Urothelium cell line (cell line): ENCODE data around the gene RORB.
A peak's percentile ranks its signal among the peaks of the same experiment; 100 is the strongest.
"Not testable (repeated sequence)": the region's sequence is repeated elsewhere in the genome, so short reads cannot be mapped to it uniquely, and the experiment has no call there.

Source experiments
- DNase-seq: peaks from one replicate; pipeline ENCODE4 v3.0.0; 2011; ENCODE audit warnings: low spot score, mixed read lengths
- FAIRE-seq: peaks from 2 replicates; lab custom pipeline; 2011; peaks lifted over from hg19 to GRCh38; lab: Jason Lieb, UNC

Gene RORB

DNA sequence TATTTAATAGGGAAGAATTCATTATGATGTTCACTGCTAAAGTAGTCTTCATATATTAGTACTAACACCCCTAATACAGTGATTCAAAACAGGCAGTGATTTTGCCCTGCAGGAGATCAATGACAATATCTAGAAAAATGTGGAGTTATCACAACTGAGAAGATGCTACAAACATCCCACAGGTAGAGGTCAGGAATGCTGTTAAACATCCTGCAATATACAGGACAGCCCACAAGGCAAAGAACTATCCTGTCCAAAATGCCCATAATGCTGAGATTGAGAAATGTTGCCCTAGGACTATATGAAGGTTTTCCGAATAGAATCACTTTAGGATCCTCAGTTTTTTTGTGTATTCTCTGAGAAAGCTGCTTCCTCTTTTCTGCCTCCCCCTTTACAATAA is 15.3 kb downstream of the RORB start:
- FAIRE-seq (no peak), DNase-seq (no peak)

DNA sequence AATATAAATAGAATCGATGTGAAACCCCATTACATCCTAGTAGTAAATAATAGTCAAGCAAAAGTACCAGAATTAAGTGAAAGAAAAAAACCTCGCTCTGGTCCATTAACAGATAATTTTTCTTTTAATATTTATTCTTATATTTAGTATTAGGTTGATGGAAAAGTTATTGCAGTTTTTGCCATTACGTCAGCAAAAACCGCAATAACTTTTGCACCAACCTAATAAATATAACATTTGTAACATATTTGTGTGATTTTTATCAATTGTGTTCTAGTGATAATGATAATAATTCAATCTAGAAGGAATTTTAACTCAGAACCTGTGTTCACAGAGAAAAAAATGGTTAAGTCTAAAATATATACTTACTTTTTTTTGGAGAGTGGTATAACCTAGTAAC is 16.1 kb downstream of the RORB start:
- FAIRE-seq (no peak), DNase-seq (no peak)

- no peak for FAIRE-seq
These were observed 20.1 kb downstream of the RORB start for GRCh38 chr9:74517188-74517587.

DNA sequence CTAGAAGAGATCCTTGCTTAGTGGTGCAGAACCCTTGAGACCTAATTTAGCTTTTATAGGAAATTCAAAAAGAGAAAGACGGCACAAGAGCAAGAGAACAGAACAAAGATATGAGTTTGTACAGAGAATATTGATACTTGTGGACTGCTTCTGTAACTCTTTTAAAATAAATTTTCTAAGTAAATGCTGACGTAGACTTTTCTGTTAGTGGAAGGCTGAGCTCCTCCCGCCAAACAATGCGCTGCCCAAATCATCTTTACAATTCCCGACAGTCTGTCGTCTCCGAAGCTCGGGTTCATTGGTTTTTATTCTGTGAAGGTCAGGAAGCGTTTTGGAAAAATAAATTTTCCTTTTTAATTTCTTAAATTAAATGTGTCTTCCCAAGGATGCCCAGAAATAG is 22.3 kb downstream of the RORB start:
- FAIRE-seq (no peak), DNase-seq (no peak)

More at GRCh38 chr9:74517188-74517587, 20.1 kb downstream of the RORB start:
- DNase-seq: no peak

DNA sequence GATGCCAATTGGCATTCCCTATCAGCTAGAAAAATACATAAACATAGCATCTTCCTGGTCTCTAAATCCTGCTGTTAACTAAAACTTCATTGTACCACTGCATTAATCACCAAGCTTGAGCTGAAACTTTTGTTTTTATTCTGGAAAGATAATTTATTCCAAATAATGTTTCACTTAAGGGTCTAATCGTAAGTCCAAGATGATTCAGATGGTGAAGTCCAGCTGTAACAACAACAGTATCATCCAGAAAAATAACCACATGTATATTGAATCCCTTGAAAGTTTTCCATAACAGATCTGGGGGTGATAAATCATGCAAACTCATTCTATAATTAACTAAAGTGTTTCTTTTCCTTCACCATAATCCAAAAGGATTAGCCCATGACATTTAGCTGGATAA is 23.9 kb downstream of the RORB start:
- FAIRE-seq (no peak), DNase-seq (no peak)

GRCh38 chr9:74524289-74524688 is 27.2 kb downstream of the RORB start:
- DNase-seq (no peak), FAIRE-seq (no peak)

DNA sequence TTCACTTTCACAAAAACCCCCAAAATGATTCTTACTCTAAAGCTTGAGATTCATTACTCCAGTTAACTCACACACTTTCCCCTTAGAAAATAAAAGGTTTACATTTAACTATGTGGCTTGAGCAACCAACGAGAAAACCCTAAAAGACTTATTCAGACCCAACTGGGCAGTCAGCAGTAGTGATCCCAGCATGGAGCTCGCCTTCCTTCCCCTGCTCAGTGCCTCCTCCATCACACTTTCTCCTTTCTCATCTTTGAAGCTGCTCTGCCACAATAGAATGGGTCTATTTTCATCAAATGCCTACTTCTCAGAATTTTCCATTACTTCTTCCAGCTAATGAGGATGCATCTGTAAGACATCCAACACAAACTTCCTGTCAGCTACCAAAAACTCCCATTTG is 29.1 kb downstream of the RORB start:
- FAIRE-seq (no peak), DNase-seq (peak; percentile 5)

- FAIRE-seq (no peak), DNase-seq (no peak)
These were observed 30.6 kb downstream of the RORB start for GRCh38 chr9:74527718-74528117.

- DNase-seq (no peak), FAIRE-seq (no peak)
These were observed 31.1 kb downstream of the RORB start for GRCh38 chr9:74528207-74528606.

DNA sequence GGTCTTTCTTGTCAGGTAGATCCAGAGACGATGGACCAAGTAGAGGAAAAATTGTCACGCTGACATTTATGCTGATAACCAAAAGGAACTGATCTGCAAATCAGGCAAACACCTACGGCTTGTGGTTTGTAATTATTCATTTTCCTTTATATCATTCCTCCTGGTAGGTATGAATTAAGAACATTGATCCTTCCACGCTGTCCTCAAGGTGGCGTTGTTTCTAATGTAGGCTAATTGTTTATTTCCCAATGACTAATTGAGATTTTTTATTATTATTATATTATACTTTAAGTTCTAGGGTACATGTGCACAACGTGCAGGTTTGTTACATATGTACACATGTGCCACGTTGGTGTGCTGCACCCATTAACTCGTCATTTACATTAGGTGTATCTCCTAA is 33.3 kb downstream of the RORB start:
- not testable (repeated sequence) for FAIRE-seq, DNase-seq

DNA sequence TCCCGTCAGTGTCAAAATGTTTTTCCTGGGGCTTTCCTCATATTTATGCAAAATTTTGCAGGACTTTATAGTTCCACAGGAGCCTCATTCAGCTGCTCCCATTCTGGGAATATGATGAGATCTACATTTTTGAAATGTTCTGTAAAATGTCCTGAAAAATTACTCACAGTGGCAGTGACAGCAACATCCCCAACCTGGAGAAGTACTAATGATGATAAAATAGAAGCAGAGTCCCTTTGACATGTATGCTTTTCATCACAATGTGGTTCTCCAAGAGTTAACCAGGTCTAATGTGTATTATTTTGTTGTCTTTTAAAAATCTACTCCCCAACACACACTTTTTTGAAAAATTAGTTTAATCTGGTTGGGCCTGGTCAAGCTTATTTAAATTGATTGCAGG is 36.1 kb downstream of the RORB start:
- FAIRE-seq (no peak), DNase-seq (no peak)

- DNase-seq: no peak
- no peak for FAIRE-seq
These were observed 37.7 kb downstream of the RORB start for GRCh38 chr9:74534841-74535240.

DNA sequence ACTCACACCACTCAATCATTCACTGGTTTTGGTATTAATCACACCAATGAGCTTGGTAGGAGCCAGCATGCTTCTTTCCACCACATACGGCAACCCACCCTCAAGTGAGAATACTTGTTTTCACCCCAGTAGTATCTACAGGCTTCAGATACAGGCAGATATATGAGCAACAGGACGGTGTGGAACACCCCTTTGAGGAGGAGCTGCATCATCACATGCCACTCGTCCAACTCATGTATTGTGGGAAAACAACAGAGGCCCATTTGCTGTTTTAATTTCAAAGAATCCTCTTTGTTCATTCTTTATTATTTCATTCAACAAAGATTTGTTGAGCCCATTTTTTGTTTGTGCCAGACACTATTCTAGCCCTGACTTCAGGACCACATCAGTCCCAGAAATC is 46.0 kb downstream of the RORB start:
- FAIRE-seq (no peak), DNase-seq (no peak)

DNA sequence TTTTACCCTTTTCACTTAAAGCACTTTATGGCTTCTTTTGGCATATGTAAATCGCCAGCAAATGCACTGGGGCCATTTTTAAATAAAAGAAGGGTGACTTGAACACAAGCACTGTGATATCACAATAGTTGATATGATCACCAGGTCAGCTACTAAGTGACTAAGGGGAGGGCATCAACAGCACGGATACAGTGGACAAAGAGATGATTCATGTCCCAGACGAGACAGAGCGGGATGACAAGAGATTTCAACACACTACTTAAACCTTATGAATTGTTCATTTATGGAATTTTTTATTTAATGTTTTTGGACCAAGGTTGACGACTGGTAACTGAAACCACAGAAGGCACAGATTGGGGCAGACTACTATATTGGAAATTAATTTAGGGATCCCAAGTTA is 54.1 kb downstream of the RORB start:
- DNase-seq (no peak), FAIRE-seq (no peak)

GRCh38 chr9:74554751-74555419 is 57.8 kb downstream of the RORB start:
- no peak for FAIRE-seq
- DNase-seq: no peak

GRCh38 chr9:74555565-74555964 is 58.4 kb downstream of the RORB start:
- DNase-seq (no peak), FAIRE-seq (no peak)

GRCh38 chr9:74556685-74557084 is 59.5 kb downstream of the RORB start:
- peak; percentile 18 for DNase-seq
- no peak for FAIRE-seq

GRCh38 chr9:74557571-74557970 is 60.4 kb downstream of the RORB start:
- DNase-seq: no peak
- no peak for FAIRE-seq

- FAIRE-seq: no peak
- DNase-seq: no peak
These were observed 65.5 kb downstream of the RORB start for GRCh38 chr9:74562611-74563010.

DNA sequence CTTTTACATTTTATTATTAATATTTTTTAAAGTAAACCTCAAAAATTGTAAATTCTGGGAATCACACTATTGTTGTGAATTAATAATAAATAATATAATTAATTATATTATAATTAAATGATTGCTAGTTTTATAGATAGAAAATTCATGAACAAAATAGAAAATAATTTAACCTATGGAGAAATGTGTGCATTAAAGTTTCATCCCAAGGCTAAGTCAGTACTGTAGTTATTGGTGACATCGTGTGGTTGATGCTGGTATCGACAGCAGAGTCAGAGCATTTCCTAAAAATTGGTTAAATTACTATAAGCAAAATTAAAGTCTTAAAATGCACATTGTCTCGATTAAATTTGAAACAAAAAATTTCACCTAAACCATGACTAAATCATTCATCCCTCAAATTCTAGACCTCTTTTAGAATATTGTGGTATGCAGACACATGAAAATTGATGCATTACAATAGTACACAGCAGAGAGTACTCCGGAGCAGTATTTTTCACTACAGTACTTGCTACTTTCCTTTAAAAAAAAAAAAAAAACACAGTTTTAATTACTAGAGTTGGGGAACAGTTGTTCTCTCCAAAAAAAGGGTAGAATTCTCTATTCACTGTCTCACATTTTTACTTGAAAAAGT is 73.9 kb downstream of the RORB start:
- no peak for DNase-seq
- FAIRE-seq: no peak

DNA sequence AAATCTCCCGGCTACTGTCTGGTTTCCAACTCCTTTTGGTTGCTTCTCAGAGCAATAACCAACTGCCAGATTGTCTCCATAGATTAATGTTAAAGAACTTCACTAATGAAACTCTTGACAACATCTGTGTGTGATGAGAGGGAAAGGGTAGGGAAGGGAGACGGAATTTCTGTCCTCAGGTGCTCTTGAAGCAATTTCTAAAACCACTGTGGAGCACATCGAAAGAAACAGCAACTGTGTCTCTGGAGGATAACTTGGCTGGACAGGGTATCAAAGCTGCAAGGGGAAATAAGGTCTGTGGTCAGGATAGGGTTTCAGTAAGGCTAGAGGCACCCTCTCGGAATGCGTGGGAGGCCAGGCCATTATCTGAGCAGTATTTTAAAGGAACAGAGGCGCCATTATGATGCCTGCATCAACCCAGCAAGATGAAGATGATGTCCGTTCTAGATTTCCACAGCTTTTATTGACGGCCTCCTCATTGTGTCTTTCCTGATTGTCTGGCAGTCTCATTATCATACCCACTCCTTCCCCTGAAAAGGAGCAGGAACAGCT is 76.6 kb downstream of the RORB start:
- FAIRE-seq (no peak), DNase-seq (peak; percentile 56)

- no peak for DNase-seq
- no peak for FAIRE-seq
These were observed 79.0 kb downstream of the RORB start for GRCh38 chr9:74576176-74576575.

DNA sequence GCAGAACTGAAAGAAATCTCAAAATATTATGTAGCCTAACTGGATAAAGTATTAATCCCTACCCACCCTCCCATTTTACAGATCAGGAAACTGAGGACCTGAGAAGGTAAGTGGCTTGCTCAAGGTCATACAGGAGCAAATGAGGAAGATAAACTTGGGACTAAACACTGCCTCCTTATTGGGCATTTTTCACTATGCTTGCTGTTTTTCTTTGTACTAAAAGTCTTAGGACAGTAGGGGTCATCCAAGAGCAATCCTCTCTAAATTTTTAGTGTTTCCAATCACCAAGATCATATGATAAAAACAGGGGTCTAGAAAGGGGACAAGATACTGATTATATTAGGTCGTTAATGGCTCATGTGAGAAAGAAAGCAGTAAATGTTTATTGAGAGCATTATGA is 80.8 kb downstream of the RORB start:
- no peak for DNase-seq
- no peak for FAIRE-seq
